NAMALWA (cell line): ENCODE results near the gene CHRM5.

Experiments
- DNase-seq: peaks from one replicate; pipeline ENCODE4 v3.0.0-alpha.2; 2015; ENCODE audit warnings: low spot score

The CHRM5 gene

GRCh38 chr15:33968224-33968623 is at the start of gene CHRM5:
Gene CHRM5 (plus strand): TSS chr15:33968497. CDS start chr15:34062718, 94,221 bp downstream.
- DNase-seq = no peak

GRCh38 chr15:33923446-33923845 is 44.9 kb upstream of the CHRM5 start:
- peak; percentile 11 for DNase-seq

- no peak for DNase-seq
These were observed 42.0 kb upstream of the CHRM5 start for GRCh38 chr15:33926260-33926659.

GRCh38 chr15:33932734-33933133 is 35.6 kb upstream of the CHRM5 start:
- no peak for DNase-seq

- no peak for DNase-seq
These were observed 33.9 kb upstream of the CHRM5 start for GRCh38 chr15:33934396-33934795.

GRCh38 chr15:33934921-33935320 is 33.4 kb upstream of the CHRM5 start:
- no peak for DNase-seq

- no peak for DNase-seq
These were observed 26.8 kb upstream of the CHRM5 start for GRCh38 chr15:33941279-33942063.

- no peak for DNase-seq
These were observed 22.1 kb upstream of the CHRM5 start for GRCh38 chr15:33946152-33946551.

GRCh38 chr15:33955945-33956344 is 12.4 kb upstream of the CHRM5 start:
- no peak for DNase-seq

- DNase-seq = no peak
These were observed 11.9 kb upstream of the CHRM5 start for GRCh38 chr15:33956397-33956796.

- DNase-seq = peak; percentile 6
These were observed 8.3 kb upstream of the CHRM5 start for GRCh38 chr15:33959844-33960548.

GRCh38 chr15:33960549-33960935 is 7.8 kb upstream of the CHRM5 start:
- DNase-seq = no peak

GRCh38 chr15:33963831-33964664 is 4.2 kb upstream of the CHRM5 start:
- peak; percentile 63 for DNase-seq

- DNase-seq = no peak
These were observed 3.6 kb upstream of the CHRM5 start for GRCh38 chr15:33964665-33965040.

GRCh38 chr15:33968821-33969220 is 524 bp downstream of the CHRM5 start:
- DNase-seq = no peak

- no peak for DNase-seq
These were observed 3.5 kb downstream of the CHRM5 start for GRCh38 chr15:33971811-33972210.

- DNase-seq = peak; percentile 11
These were observed 6.8 kb downstream of the CHRM5 start for GRCh38 chr15:33975022-33975565.

- DNase-seq = no peak
These were observed 11.9 kb downstream of the CHRM5 start for GRCh38 chr15:33980159-33980558.

GRCh38 chr15:33982516-33982915 is 14.2 kb downstream of the CHRM5 start:
- DNase-seq = no peak

GRCh38 chr15:33985287-33985686 is 17.0 kb downstream of the CHRM5 start:
- no peak for DNase-seq

- no peak for DNase-seq
These were observed 17.5 kb downstream of the CHRM5 start for GRCh38 chr15:33985751-33986150.

GRCh38 chr15:33987444-33987843 is 19.1 kb downstream of the CHRM5 start:
- DNase-seq = no peak
